DND-41 (cell line): ENCODE data around the gene ZNF205.
A peak's percentile ranks its signal among the peaks of the same experiment; 100 is the strongest.
"Not testable (repeated sequence)": the region's sequence is repeated elsewhere in the genome, so short reads cannot be mapped to it uniquely, and the experiment has no call there.

Experiments
- ATAC-seq: fragments of 200-7000 bp; cut with Tn5 transposase; 3 replicates; pipeline ENCODE4 v1.9.1; 2021; ENCODE audit warnings: low read depth; ENCODE audit not compliant: insufficient read depth
- DNase-seq: peaks from one replicate; pipeline ENCODE4 v3.0.0-alpha.2; 2020
- H2AFZ ChIP-seq: 2 replicates; pipeline ENCODE4 v1.6.0; 2012; ENCODE audit warnings: low read depth, low read length
- H3K27ac ChIP-seq: 2 replicates; pipeline ENCODE4 v1.5.1; 2012; ENCODE audit warnings: low read length, inconsistent platforms
- H3K27me3 ChIP-seq: fragments of 200-600 bp; sonication (generic); 2 replicates; pipeline ENCODE4 v1.6.0; 2012; ENCODE audit warnings: low read length, mild to moderate bottlenecking, inconsistent platforms; ENCODE audit not compliant: insufficient read depth, poor library complexity
- H3K36me3 ChIP-seq: 2 replicates; pipeline ENCODE4 v1.5.1; 2012; ENCODE audit warnings: low read length, inconsistent platforms; ENCODE audit not compliant: insufficient read depth
- H3K4me1 ChIP-seq: 2 replicates; pipeline ENCODE4 v1.5.1; 2012; ENCODE audit warnings: mild to moderate bottlenecking, low read length; ENCODE audit not compliant: insufficient read depth
- H3K4me2 ChIP-seq: 2 replicates; pipeline ENCODE4 v1.6.0; 2012; ENCODE audit warnings: mild to moderate bottlenecking, moderate library complexity, low read length, inconsistent platforms; ENCODE audit not compliant: insufficient read depth
- H3K4me3 ChIP-seq, 2 experiments: fragments of 200-600 bp in 1 of 2; shearing (Covaris generic) in 1 of 2; 2 replicates each; pipeline ENCODE4 v1.5.1; 2012 to 2016; ENCODE audit warnings: inconsistent platforms in 2 of 2, low read length in 2 of 2, mild to moderate bottlenecking in 2 of 2, low read depth in 1 of 2, moderate library complexity in 1 of 2
- H3K79me2 ChIP-seq: 2 replicates; pipeline ENCODE4 v1.6.0; 2012; ENCODE audit warnings: low read length, inconsistent platforms; ENCODE audit not compliant: insufficient read depth
- H3K9ac ChIP-seq: 2 replicates; pipeline ENCODE4 v1.6.0; 2012; ENCODE audit warnings: low read depth, mild to moderate bottlenecking, inconsistent platforms, low read length, moderate library complexity
- H3K9me3 ChIP-seq: 2 replicates; pipeline ENCODE4 v1.5.1; 2012; ENCODE audit warnings: low read length, moderate library complexity, mild to moderate bottlenecking, inconsistent platforms; ENCODE audit not compliant: insufficient read depth, severe bottlenecking
- H4K20me1 ChIP-seq: 2 replicates; pipeline ENCODE4 v1.6.0; 2012; ENCODE audit warnings: low read length; ENCODE audit not compliant: insufficient read depth
- EZH2 ChIP-seq: IDR thresholded peaks from 3 replicates; pipeline ENCODE4 v1.6.1; 2012; ENCODE audit warnings: borderline replicate concordance, low read depth, mild to moderate bottlenecking, moderate library complexity, low read length, inconsistent platforms; ENCODE audit not compliant: severe bottlenecking
- TF ChIP-seq, protein P1 (sequence below): IDR thresholded peaks from 2 replicates; pipeline ENCODE4 v1.5.1; 2012; ENCODE audit warnings: borderline replicate concordance, low read length, moderate library complexity, mild to moderate bottlenecking; ENCODE audit not compliant: poor library complexity, severe bottlenecking; ENCODE audit errors: extremely low read depth

Gene ZNF205

DNA sequence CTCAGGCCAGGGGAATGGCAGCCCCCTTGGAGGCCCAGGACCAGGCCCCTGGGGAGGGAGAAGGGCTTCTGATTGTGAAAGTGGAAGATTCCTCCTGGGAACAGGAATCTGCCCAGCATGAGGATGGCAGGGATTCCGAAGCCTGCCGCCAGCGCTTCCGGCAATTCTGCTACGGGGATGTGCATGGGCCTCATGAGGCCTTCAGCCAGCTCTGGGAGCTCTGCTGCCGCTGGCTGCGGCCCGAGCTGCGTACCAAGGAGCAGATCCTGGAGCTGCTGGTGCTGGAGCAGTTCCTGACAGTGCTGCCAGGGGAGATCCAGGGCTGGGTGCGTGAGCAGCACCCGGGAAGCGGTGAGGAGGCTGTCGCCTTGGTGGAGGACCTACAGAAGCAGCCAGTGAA is 24.9 kb downstream of the ZNF205 start:
- no peak for ATAC-seq
- TF ChIP-seq, protein P1, sequence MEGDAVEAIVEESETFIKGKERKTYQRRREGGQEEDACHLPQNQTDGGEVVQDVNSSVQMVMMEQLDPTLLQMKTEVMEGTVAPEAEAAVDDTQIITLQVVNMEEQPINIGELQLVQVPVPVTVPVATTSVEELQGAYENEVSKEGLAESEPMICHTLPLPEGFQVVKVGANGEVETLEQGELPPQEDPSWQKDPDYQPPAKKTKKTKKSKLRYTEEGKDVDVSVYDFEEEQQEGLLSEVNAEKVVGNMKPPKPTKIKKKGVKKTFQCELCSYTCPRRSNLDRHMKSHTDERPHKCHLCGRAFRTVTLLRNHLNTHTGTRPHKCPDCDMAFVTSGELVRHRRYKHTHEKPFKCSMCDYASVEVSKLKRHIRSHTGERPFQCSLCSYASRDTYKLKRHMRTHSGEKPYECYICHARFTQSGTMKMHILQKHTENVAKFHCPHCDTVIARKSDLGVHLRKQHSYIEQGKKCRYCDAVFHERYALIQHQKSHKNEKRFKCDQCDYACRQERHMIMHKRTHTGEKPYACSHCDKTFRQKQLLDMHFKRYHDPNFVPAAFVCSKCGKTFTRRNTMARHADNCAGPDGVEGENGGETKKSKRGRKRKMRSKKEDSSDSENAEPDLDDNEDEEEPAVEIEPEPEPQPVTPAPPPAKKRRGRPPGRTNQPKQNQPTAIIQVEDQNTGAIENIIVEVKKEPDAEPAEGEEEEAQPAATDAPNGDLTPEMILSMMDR = no peak
- TF ChIP-seq EZH2 = no peak
- peaks cover 54% of the 10 kb centered on the region for H3K79me2 ChIP-seq
- H3K9ac ChIP-seq = peak overlapping the region; percentile 23; the same call in 1 of the 2 replicates
- DNase-seq = no peak
- H3K27ac ChIP-seq = no peak overlapping the region
- H4K20me1 ChIP-seq = peaks cover 7% of the 10 kb centered on the region
- peaks cover 35% of the 10 kb centered on the region for H3K4me1 ChIP-seq
- H3K4me2 ChIP-seq = no peak overlapping the region; the same call in 1 of the 2 replicates
- H3K27me3 ChIP-seq = no peaks in the 10 kb centered on the region
- no peak overlapping the region for H2AFZ ChIP-seq
- H3K9me3 ChIP-seq = no peaks in the 10 kb centered on the region
- no peak overlapping the region for H3K4me3 ChIP-seq
- peaks cover 55% of the 10 kb centered on the region for H3K36me3 ChIP-seq

DNA sequence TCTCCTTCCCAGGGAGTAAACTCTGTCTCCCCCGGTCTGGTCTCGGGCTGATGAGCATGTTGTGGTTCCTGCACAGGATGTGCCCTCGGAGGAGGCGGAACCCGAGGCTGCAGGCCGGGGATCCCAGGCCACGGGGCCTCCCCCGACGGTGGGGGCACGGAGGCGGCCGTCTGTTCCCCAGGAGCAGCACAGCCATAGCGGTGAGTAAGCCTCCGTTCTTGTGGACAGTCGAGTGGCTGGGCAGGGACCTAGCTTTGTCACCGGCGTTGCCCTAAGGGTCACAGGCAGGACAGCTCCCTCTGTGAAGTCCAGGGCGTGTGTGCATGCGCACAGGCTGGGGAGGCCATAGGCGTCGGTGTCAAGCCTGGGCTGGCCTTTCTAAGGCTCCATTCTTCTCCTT is 26.0 kb downstream of the ZNF205 start:
- DNase-seq (no peak), ATAC-seq (no peak)
- Histone ChIP-seq H3K27me3 (no peaks in the 10 kb centered on the region), H3K9me3 (no peaks in the 10 kb centered on the region), H3K79me2 (peaks cover 44% of the 10 kb centered on the region), H2AFZ (no peak overlapping the region), H3K27ac (no peak overlapping the region), H3K36me3 (peaks cover 58% of the 10 kb centered on the region), H3K4me1 (peaks cover 24% of the 10 kb centered on the region), H3K9ac (no peak overlapping the region), H4K20me1 (peaks cover 7% of the 10 kb centered on the region), H3K4me3 (no peak overlapping the region), H3K4me2 (no peak overlapping the region)
- TF ChIP-seq, protein P1 = no peak
- TF ChIP-seq EZH2 = no peak

DNA sequence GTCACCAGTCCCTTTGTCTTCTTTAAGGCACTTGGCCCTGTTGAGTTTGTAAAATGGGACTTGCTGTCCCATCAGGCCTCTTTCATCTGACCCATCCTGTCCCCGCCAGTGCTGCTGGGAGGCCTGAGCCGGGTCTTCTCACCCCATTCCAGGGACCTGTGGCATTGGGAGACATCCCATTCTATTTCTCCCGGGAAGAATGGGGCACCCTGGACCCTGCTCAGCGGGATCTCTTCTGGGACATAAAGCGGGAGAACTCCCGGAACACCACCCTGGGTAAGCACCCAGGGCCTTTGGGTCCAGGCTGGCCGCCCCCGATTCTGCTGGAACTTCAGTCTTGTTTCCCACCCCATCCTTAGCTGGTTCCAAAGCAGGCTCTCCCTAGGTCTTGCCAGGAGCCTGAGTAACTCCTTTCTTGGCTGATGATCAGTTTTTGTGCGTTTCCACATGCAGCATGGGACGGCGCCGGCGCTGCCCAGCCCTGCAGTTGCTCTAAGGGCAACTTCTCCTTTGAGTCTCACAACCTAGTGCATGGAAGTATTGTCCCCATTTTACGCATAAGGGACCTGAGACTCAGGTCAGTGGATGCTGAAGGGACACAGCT is 26.5 kb downstream of the ZNF205 start:
- no peak overlapping the region for H2AFZ ChIP-seq
- peaks cover 19% of the 10 kb centered on the region for H3K4me1 ChIP-seq
- no peaks in the 10 kb centered on the region for H3K9me3 ChIP-seq
- ATAC-seq (no peak), DNase-seq (no peak)
- H3K4me2 ChIP-seq = no peak overlapping the region
- no peaks in the 10 kb centered on the region for H3K27me3 ChIP-seq
- H3K79me2 ChIP-seq = peaks cover 40% of the 10 kb centered on the region
- H4K20me1 ChIP-seq = peaks cover 6% of the 10 kb centered on the region
- no peak overlapping the region for H3K4me3 ChIP-seq
- H3K9ac ChIP-seq = no peak overlapping the region
- TF ChIP-seq EZH2 = no peak
- TF ChIP-seq, protein P1 = no peak
- no peak overlapping the region for H3K27ac ChIP-seq
- H3K36me3 ChIP-seq = peaks cover 58% of the 10 kb centered on the region

DNA sequence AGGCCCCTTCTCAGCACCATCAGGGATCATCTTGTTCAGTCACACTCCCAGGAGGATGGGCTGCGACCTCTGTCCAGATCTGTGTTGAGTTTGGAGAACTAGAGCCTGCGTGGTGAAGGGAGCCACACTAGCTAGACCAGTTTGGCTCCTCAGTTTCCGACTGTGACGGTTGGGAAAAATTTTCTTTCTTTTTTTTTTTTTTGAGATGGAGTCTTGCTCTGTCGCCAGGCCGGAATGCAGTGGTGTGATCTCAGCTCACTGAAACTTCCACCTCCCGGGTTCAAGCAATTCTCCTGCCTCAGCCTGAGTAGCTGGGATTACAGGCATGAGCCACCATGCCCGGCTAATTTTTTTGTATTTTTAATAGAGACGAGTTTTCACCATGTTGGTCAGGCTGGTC is 27.2 kb downstream of the ZNF205 start:
- Histone ChIP-seq H3K79me2 (peaks cover 33% of the 10 kb centered on the region), H3K36me3 (peaks cover 58% of the 10 kb centered on the region), H3K4me1 (peaks cover 17% of the 10 kb centered on the region)
- not testable (repeated sequence) for ATAC-seq, H3K9ac ChIP-seq, H4K20me1 ChIP-seq, H3K4me3 ChIP-seq, H3K27me3 ChIP-seq, H3K9me3 ChIP-seq, H3K4me2 ChIP-seq, H3K27ac ChIP-seq, DNase-seq, H2AFZ ChIP-seq
